ENCODE results near the gene ARHGAP19. TPM values are rescaled to one million over a fixed set of nuclear protein-coding genes. Genes with fewer than 3 reads are reported as not detected.

Gene ARHGAP19
- total and polyA plus RNA-seq, 2 donors (not counting 3 experiments of a cell fraction or from before 2014, with no cell fraction given) = 6.8 to 20.0 TPM

GRCh38 chr10:97321032-97321803 is 28.8 kb upstream of the ARHGAP19 start:
- TF ChIP-seq EZH2 (IDR thresholded peaks at IDR 0.05; ENCODE audit: borderline replicate concordance, low read depth, low read length, severe bottlenecking) = no peak
- no peak for FAIRE-seq
- no TSS peak for BruUV-seq (replicated peaks)
- peaks cover 15% of the 10 kb centered on the region for H3K4me1 ChIP-seq (ENCODE audit: control insufficient read depth, extremely low read depth, insufficient read depth, low read length)
- no peaks in the 10 kb centered on the region for H3K9me3 ChIP-seq (replicated peaks; ENCODE audit: control insufficient read depth, insufficient read depth, low read length)
- H3K27me3 ChIP-seq (ENCODE audit: control insufficient read depth in 2 of 2, insufficient read depth in 2 of 2, low read length in 2 of 2) = no peaks in the 10 kb centered on the region
- H3K9ac ChIP-seq (replicated peaks; ENCODE audit: extremely low read depth, insufficient read depth, low read length) = no peak overlapping the region
- intact Hi-C loops (cut with micrococcal nuclease) (loop anchor here (1.0 kb wide), 1 partner anchor 11 kb away; no protein-coding TSS in a partner anchor), dilution Hi-C loops (cut with MboI; ENCODE audit: extremely low pct_ligation_motif_present, low sequenced_read_pairs) (no loop called here)
- H3K4me2 ChIP-seq (ENCODE audit: insufficient read depth, low read length) = peak overlapping the region; percentile 95
- H3K79me2 ChIP-seq (ENCODE audit: control insufficient read depth, insufficient read depth, low read length) = no peaks in the 10 kb centered on the region
- H4K20me1 ChIP-seq (replicated peaks; ENCODE audit: control insufficient read depth, extremely low read depth, insufficient read depth, low read length) = no peaks in the 10 kb centered on the region
- peak overlapping the region; percentile 43 for H2AFZ ChIP-seq (ENCODE audit: low read depth, low read length)
- H3K9me1 ChIP-seq (replicated peaks; ENCODE audit: control insufficient read depth, extremely low read depth, insufficient read depth, low read length) = no peaks in the 10 kb centered on the region
- H3K36me3 ChIP-seq (ENCODE audit: control insufficient read depth in 2 of 2, extremely low read depth in 1 of 2, insufficient read depth in 2 of 2, low read length in 2 of 2) = no peaks in the 10 kb centered on the region
- DNase-seq (ENCODE audit: low read depth, low spot score) = peak; percentile 26
- POLR2A ChIA-PET = no interaction called here
- CTCF ChIA-PET = interaction anchor here (4.3 kb wide), 1 partner anchor 12 kb away, joined by 23 read pairs; no protein-coding TSS in a partner anchor
- H3K4me3 ChIP-seq (replicated peaks in 1 of 3; ENCODE audit: insufficient read depth in 1 of 3, low read depth in 1 of 3, low read length in 3 of 3) = peak overlapping the region in 1 of 3 experiments; percentile 43
- no peak overlapping the region for H3K27ac ChIP-seq (ENCODE audit: insufficient read depth, low read depth, low read length)

GRCh38 chr10:97320480-97321031 is 28.1 kb upstream of the ARHGAP19 start:
- no peaks in the 10 kb centered on the region for H3K79me2 ChIP-seq (ENCODE audit: control insufficient read depth, insufficient read depth, low read length)
- peaks cover 15% of the 10 kb centered on the region for H3K4me1 ChIP-seq (ENCODE audit: control insufficient read depth, extremely low read depth, insufficient read depth, low read length)
- no peak overlapping the region for H3K27ac ChIP-seq (ENCODE audit: insufficient read depth, low read depth, low read length)
- DNase-seq (ENCODE audit: low read depth, low spot score) (no peak), FAIRE-seq (no peak)
- TF ChIP-seq POLR2A (IDR thresholded peaks at IDR 0.05; ENCODE audit: low read depth, low read length) = no peak
- no peak for TF ChIP-seq MYC (IDR thresholded peaks at IDR 0.05; ENCODE audit: low read depth, low read length)
- no peak for TF ChIP-seq GATA2 (IDR thresholded peaks at IDR 0.05; ENCODE audit: insufficient read depth, insufficient read length, low read depth, low read length)
- peak; percentile 79 for TF ChIP-seq EZH2 (IDR thresholded peaks at IDR 0.05; ENCODE audit: borderline replicate concordance, low read depth, low read length, severe bottlenecking)
- intact Hi-C loops (cut with micrococcal nuclease) = loop anchor here (1.0 kb wide), 1 partner anchor 12 kb away; no protein-coding TSS in a partner anchor
- peak overlapping the region in 2 of 3 experiments; percentile 58 to 74 for H3K4me3 ChIP-seq (replicated peaks in 1 of 3; ENCODE audit: insufficient read depth in 1 of 3, low read depth in 1 of 3, low read length in 3 of 3)
- ChIA-PET CTCF (interaction anchor here (0.6 to 4.3 kb wide), 5 partner anchors 12 to 248 kb away, joined by 3 to 37 read pairs (median 18); no protein-coding TSS in a partner anchor), POLR2A (interaction anchor here (1.9 kb wide), 1 partner anchor 13 kb away, joined by 10 read pairs; the partner anchor contains the start of gene FRAT2)
- H4K20me1 ChIP-seq (replicated peaks; ENCODE audit: control insufficient read depth, extremely low read depth, insufficient read depth, low read length) = no peaks in the 10 kb centered on the region
- peak overlapping the region; percentile 43 for H2AFZ ChIP-seq (ENCODE audit: low read depth, low read length)
- H3K4me2 ChIP-seq (ENCODE audit: insufficient read depth, low read length) = peak overlapping the region; percentile 95
- H3K36me3 ChIP-seq (ENCODE audit: control insufficient read depth in 2 of 2, extremely low read depth in 1 of 2, insufficient read depth in 2 of 2, low read length in 2 of 2) = no peaks in the 10 kb centered on the region
- H3K9ac ChIP-seq (replicated peaks; ENCODE audit: extremely low read depth, insufficient read depth, low read length) = no peak overlapping the region
- no peaks in the 10 kb centered on the region for H3K27me3 ChIP-seq (ENCODE audit: control insufficient read depth in 2 of 2, insufficient read depth in 2 of 2, low read length in 2 of 2)
- dilution Hi-C loops (cut with MboI; ENCODE audit: extremely low pct_ligation_motif_present, low sequenced_read_pairs) = no loop called here
- no TSS peak for BruUV-seq (replicated peaks)
- no peaks in the 10 kb centered on the region for H3K9me3 ChIP-seq (replicated peaks; ENCODE audit: control insufficient read depth, insufficient read depth, low read length)
- no peaks in the 10 kb centered on the region for H3K9me1 ChIP-seq (replicated peaks; ENCODE audit: control insufficient read depth, extremely low read depth, insufficient read depth, low read length)

Data from endothelial cell of umbilical vein (primary cell).